Ovary (tissue), 3 donors: ENCODE results near the gene MAN1A1.

Experiments
- EP300 ChIP-seq: sonication (generic); formaldehyde crosslinking; IDR thresholded peaks from one replicate; pipeline ENCODE4 v1.6.1; 2017; ENCODE audit warnings: antibody characterized with exemption
- POLR2A ChIP-seq: fragments of 450-650 bp; IDR thresholded peaks from one replicate; pipeline ENCODE4 v1.6.1; 2017; ENCODE audit warnings: antibody characterized with exemption, mild to moderate bottlenecking, moderate library complexity
- TF ChIP-seq, protein P1 (sequence below), 3 donors: fragments of 450-650 bp in 2 of 3; fragments of 200-600 bp in 1 of 3; IDR thresholded peaks; one replicate each; pipeline versions ENCODE4 v1.5.1 to v1.8.0; 2016 to 2022; ENCODE audit warnings: antibody characterized with exemption in 3 of 3, mild to moderate bottlenecking in 1 of 3
- donor health status: DM: no; HTN: no; CAD: no.

DNA sequence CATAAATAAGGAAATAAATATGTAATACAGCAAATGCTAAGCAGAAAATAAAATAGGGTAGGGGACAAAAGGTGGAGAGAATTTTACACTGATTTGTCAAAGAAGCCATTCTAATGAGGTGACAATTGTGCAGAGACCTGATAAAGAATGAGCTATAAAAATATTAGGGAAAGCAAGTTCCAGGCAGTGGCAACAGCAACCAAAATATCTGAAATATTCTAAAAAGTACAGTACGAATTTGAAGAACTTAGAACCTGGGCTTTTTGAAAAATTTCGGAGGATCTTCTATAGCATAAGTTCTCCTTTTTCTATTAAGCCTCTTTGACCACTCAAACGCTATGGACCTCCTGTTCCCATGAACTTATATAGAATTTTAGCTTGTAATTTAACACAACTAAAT is 173.1 kb downstream of the MAN1A1 start:
- TF ChIP-seq POLR2A = no peak
- TF ChIP-seq, protein P1, sequence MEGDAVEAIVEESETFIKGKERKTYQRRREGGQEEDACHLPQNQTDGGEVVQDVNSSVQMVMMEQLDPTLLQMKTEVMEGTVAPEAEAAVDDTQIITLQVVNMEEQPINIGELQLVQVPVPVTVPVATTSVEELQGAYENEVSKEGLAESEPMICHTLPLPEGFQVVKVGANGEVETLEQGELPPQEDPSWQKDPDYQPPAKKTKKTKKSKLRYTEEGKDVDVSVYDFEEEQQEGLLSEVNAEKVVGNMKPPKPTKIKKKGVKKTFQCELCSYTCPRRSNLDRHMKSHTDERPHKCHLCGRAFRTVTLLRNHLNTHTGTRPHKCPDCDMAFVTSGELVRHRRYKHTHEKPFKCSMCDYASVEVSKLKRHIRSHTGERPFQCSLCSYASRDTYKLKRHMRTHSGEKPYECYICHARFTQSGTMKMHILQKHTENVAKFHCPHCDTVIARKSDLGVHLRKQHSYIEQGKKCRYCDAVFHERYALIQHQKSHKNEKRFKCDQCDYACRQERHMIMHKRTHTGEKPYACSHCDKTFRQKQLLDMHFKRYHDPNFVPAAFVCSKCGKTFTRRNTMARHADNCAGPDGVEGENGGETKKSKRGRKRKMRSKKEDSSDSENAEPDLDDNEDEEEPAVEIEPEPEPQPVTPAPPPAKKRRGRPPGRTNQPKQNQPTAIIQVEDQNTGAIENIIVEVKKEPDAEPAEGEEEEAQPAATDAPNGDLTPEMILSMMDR (IDR thresholded peaks at IDR 0.05) = no peak
- no peak for TF ChIP-seq EP300
